IMR-90 (cell line): ENCODE measurements around the gene MRGPRD. TPM values are rescaled to one million over a fixed set of nuclear protein-coding genes. Genes with fewer than 3 reads are reported as not detected.
A peak's percentile ranks its signal among the peaks of the same experiment; 100 is the strongest.

ENCODE experiments used
- ATAC-seq: fragments of 200-7000 bp; cut with Tn5 transposase; 2 replicates; pipeline ENCODE4 v1.9.1; 2020; ENCODE audit warnings: low read depth, mild to moderate bottlenecking, moderate library complexity
- BruUV-seq: library from RNA; stranded (reverse); fragments of 400-500 nt; replicated peaks from 2 replicates; lab custom pipeline; 2021; lab: Mats Ljungman, UMichigan
- CTCF ChIA-PET: fragments of 300-600 bp; formaldehyde crosslinking; extraction: SDS; loops from one replicate; lab custom pipeline; 2021; ENCODE audit warnings: antibody characterized with exemption; lab: Yijun Ruan, JAX
- POLR2A ChIA-PET: fragments of 300-600 bp; sonication (Branson Sonifier 250); formaldehyde crosslinking; loops from one replicate; lab custom pipeline; 2022; ENCODE audit warnings: antibody characterized with exemption; ENCODE audit not compliant: unreplicated experiment; lab: Charles Lee
- DNase-seq: peaks from one replicate; pipeline ENCODE4 v3.0.0; 2013
- H2AFZ ChIP-seq: replicated peaks from 2 replicates; pipeline ENCODE3; 2013; ENCODE audit warnings: low read length, mild to moderate bottlenecking; ENCODE audit not compliant: poor library complexity
- H2AK5ac ChIP-seq: 2 replicates; pipeline ENCODE4 v1.6.1; 2013; ENCODE audit warnings: low read depth, low read length, inconsistent platforms
- H2AK9ac ChIP-seq: replicated peaks from 2 replicates; pipeline ENCODE3; 2013; ENCODE audit warnings: mild to moderate bottlenecking, low read depth, low read length, moderate library complexity; ENCODE audit not compliant: poor library complexity
- H2BK120ac ChIP-seq: 2 replicates; pipeline ENCODE4 v1.6.1; 2013; ENCODE audit warnings: low read depth, low read length, inconsistent platforms
- H2BK15ac ChIP-seq: 3 replicates; pipeline ENCODE4 v1.6.1; 2013; ENCODE audit warnings: low read depth, low read length, inconsistent platforms
- H2BK20ac ChIP-seq: 2 replicates; pipeline ENCODE4 v1.6.1; 2013; ENCODE audit warnings: low read depth, mild to moderate bottlenecking, inconsistent platforms, low read length, moderate library complexity
- H2BK5ac ChIP-seq: 2 replicates; pipeline ENCODE4 v1.6.1; 2013; ENCODE audit warnings: mild to moderate bottlenecking, low read depth, low read length, inconsistent platforms; ENCODE audit not compliant: poor library complexity, severe bottlenecking
- H3K14ac ChIP-seq: replicated peaks from 2 replicates; pipeline ENCODE4 v1.6.1; 2013; ENCODE audit warnings: low read depth, low read length, inconsistent platforms
- H3K18ac ChIP-seq: 2 replicates; pipeline ENCODE4 v1.6.1; 2013; ENCODE audit warnings: low read depth, low read length, control low read depth
- H3K23ac ChIP-seq: 2 replicates; pipeline ENCODE4 v1.6.1; 2013; ENCODE audit warnings: low read depth, low read length, inconsistent platforms
- H3K27ac ChIP-seq: 2 replicates; pipeline ENCODE4 v1.5.1; 2013; ENCODE audit warnings: mild to moderate bottlenecking, control low read depth, low read length; ENCODE audit not compliant: insufficient read depth
- H3K27me3 ChIP-seq: 2 replicates; pipeline ENCODE4 v1.6.1; 2013; ENCODE audit warnings: low read length; ENCODE audit not compliant: control insufficient read depth, insufficient read depth
- H3K36me3 ChIP-seq: 2 replicates; pipeline ENCODE4 v1.6.1; 2013; ENCODE audit warnings: low read length, mixed read lengths; ENCODE audit not compliant: control insufficient read depth, insufficient read depth
- H3K4ac ChIP-seq: 2 replicates; pipeline ENCODE4 v1.6.1; 2013; ENCODE audit warnings: low read depth, low read length, inconsistent platforms
- H3K4me1 ChIP-seq: 2 replicates; pipeline ENCODE4 v1.6.1; 2013; ENCODE audit warnings: low read length, mixed read lengths; ENCODE audit not compliant: control insufficient read depth, insufficient read depth
- H3K4me2 ChIP-seq: 2 replicates; pipeline ENCODE4 v1.6.1; 2013; ENCODE audit warnings: low read depth, mild to moderate bottlenecking, control low read depth, low read length, moderate library complexity
- H3K4me3 ChIP-seq: 2 replicates; pipeline ENCODE4 v1.5.1; 2013; ENCODE audit warnings: low read depth, mild to moderate bottlenecking, control low read depth, low read length, moderate library complexity; ENCODE audit not compliant: insufficient read depth
- H3K56ac ChIP-seq: 2 replicates; pipeline ENCODE4 v1.6.1; 2013; ENCODE audit warnings: low read length, inconsistent platforms; ENCODE audit not compliant: insufficient read depth; ENCODE audit errors: extremely low read depth
- H3K79me1 ChIP-seq, 2 experiments: 2 replicates each; pipeline ENCODE4 v1.6.1; 2013; ENCODE audit warnings: low read length in 2 of 2, inconsistent platforms in 1 of 2, low read depth in 1 of 2
- H3K9ac ChIP-seq: 2 replicates; pipeline ENCODE4 v1.6.1; 2013; ENCODE audit warnings: low read depth, low read length, control low read depth
- H3K9me1 ChIP-seq: 2 replicates; pipeline ENCODE4 v1.6.1; 2013; ENCODE audit warnings: low read length, inconsistent platforms; ENCODE audit not compliant: insufficient read depth
- H3K9me3 ChIP-seq: 2 replicates; pipeline ENCODE4 v1.6.1; 2013; ENCODE audit warnings: low read length; ENCODE audit not compliant: control insufficient read depth, insufficient read depth
- H4K20me1 ChIP-seq: 2 replicates; pipeline ENCODE4 v1.6.1; 2013; ENCODE audit warnings: low read length, inconsistent platforms; ENCODE audit not compliant: insufficient read depth
- H4K5ac ChIP-seq: 2 replicates; pipeline ENCODE4 v1.6.1; 2013; ENCODE audit warnings: mild to moderate bottlenecking, low read depth, low read length, control low read depth
- H4K8ac ChIP-seq, 2 experiments: 2 replicates each; pipeline ENCODE4 v1.6.1; 2013; ENCODE audit warnings: low read depth in 2 of 2, low read length in 2 of 2, control low read depth in 1 of 2, inconsistent platforms in 1 of 2
- H4K91ac ChIP-seq: 2 replicates; pipeline ENCODE4 v1.6.1; 2013; ENCODE audit warnings: low read depth, low read length, inconsistent platforms; ENCODE audit not compliant: insufficient read depth
- BHLHE40 ChIP-seq: fragments of 150-350 bp; IDR thresholded peaks from 2 replicates; pipeline ENCODE4 v1.6.1; 2016; ENCODE audit warnings: mild to moderate bottlenecking, low read depth, low read length
- CEBPB ChIP-seq: IDR thresholded peaks from 2 replicates; pipeline ENCODE4 v1.6.1; 2012; ENCODE audit warnings: low read depth, low read length, improper control_type of control experiment
- CHD1 ChIP-seq: IDR thresholded peaks from 2 replicates; pipeline ENCODE4 v1.6.1; 2012; ENCODE audit warnings: low read depth, low read length, improper control_type of control experiment
- CTCF ChIP-seq: conservative IDR thresholded peaks from 2 replicates; pipeline ENCODE4 v1.5.1; 2012; ENCODE audit warnings: mild to moderate bottlenecking, low read depth, low read length, improper control_type of control experiment
- FOS ChIP-seq: fragments of 150-350 bp; IDR thresholded peaks from 2 replicates; pipeline ENCODE4 v1.6.1; 2016; ENCODE audit warnings: low read depth, low read length
- MAFK ChIP-seq: IDR thresholded peaks from 2 replicates; pipeline ENCODE4 v1.6.1; 2012; ENCODE audit warnings: low read depth, low read length, improper control_type of control experiment
- MAZ ChIP-seq: IDR thresholded peaks from 2 replicates; pipeline ENCODE4 v1.6.1; 2012; ENCODE audit warnings: low read depth, mild to moderate bottlenecking, low read length, improper control_type of control experiment, moderate library complexity, borderline replicate concordance
- MXI1 ChIP-seq: IDR thresholded peaks from 2 replicates; pipeline ENCODE4 v1.6.1; 2012; ENCODE audit warnings: low read depth, mild to moderate bottlenecking, low read length, moderate library complexity, borderline replicate concordance
- NFE2L2 ChIP-seq: fragments of 150-350 bp; IDR thresholded peaks from 2 replicates; pipeline ENCODE4 v1.6.1; 2016; ENCODE audit warnings: low read depth, mild to moderate bottlenecking, low read length
- POLR2A ChIP-seq: IDR thresholded peaks from 2 replicates; pipeline ENCODE4 v1.6.1; 2012; ENCODE audit warnings: mild to moderate bottlenecking, low read depth, low read length
- RCOR1 ChIP-seq: IDR thresholded peaks from 2 replicates; pipeline ENCODE4 v1.6.1; 2012; ENCODE audit warnings: mild to moderate bottlenecking, low read length, improper control_type of control experiment; ENCODE audit not compliant: insufficient replicate concordance
- RFX5 ChIP-seq: IDR thresholded peaks from 2 replicates; pipeline ENCODE4 v1.8.0; 2012; ENCODE audit warnings: low read depth, mild to moderate bottlenecking, low read length, moderate library complexity
- SMC3 ChIP-seq: fragments of 150-350 bp; IDR thresholded peaks from 2 replicates; pipeline ENCODE4 v1.6.1; 2016; ENCODE audit warnings: low read depth, mild to moderate bottlenecking, antibody characterized with exemption, low read length, moderate library complexity
- USF2 ChIP-seq: fragments of 150-350 bp; IDR thresholded peaks from 2 replicates; pipeline ENCODE4 v1.6.1; 2017; ENCODE audit warnings: mild to moderate bottlenecking, antibody characterized with exemption, low read length, low read depth
- WGBS, 2 experiments: methylation state at CpG; one replicate each; pipeline versions ENCODE4 v1.1.5 to v1.1.7; 2013; ENCODE audit warnings: missing lambda C conversion rate in 2 of 2; ENCODE audit not compliant: insufficient read length in 1 of 2; ENCODE audit errors: extremely low coverage in 2 of 2; 5-methylcytosine and 5-hydroxymethylcytosine counted together
- dilution Hi-C: fragments of 300-500 bp; cut with HindIII; formaldehyde crosslinking; loops from one replicate; pipeline ENCODE4 v1.14.3; 2018; ENCODE audit warnings: low sequenced_read_pairs; ENCODE audit not compliant: unreplicated experiment
- in situ Hi-C: fragments of 300-500 bp; cut with MboI; formaldehyde crosslinking; loops from 3 replicates; pipeline ENCODE4 v1.14.3; 2019; ENCODE audit warnings: low sequenced_read_pairs, inconsistent platforms, mixed read lengths
- intact Hi-C: fragments of 100-400 bp; cut with micrococcal nuclease; formaldehyde crosslinking; loops from 2 replicates; pipeline ENCODE4 v1.10.0; 2022
- polyA plus RNA-seq, 3 experiments: library from polyadenylated mRNA; depleted of rRNA; stranded (reverse); fragments of >200 nt; gene quantifications; 2 replicates each; pipeline ENCODE4 v1.2.3, GENCODE V29; 2012; ENCODE audit warnings: low replicate concordance in 1 of 3
- total RNA-seq: library from RNA; depleted of rRNA; stranded (reverse); fragments of >200 nt; gene quantifications from 2 replicates; pipeline ENCODE4 v1.2.3, GENCODE V29; 2012

MRGPRD gene
- total and polyA plus RNA-seq, 2 of the 4 experiments (the other 2 are of a cell fraction): not detected

- peaks cover 3 to 19% of the 10 kb centered on the region in 2 experiments; a peak in 3 of 4 replicates for H3K79me1 ChIP-seq
- H3K36me3 ChIP-seq: peaks cover 32% of the 10 kb centered on the region
- H3K9me3 ChIP-seq: no peaks in the 10 kb centered on the region
- no TSS peak for BruUV-seq
- H2BK5ac ChIP-seq: peak overlapping the region; percentile 22
- H3K4me3 ChIP-seq: no peak overlapping the region
- H3K27ac ChIP-seq: peak overlapping the region; percentile 53; the same call in 1 of the 2 replicates
- H3K18ac ChIP-seq: peak overlapping the region; percentile 3; the same call in 1 of the 2 replicates
- DNase-seq: peak; percentile 87
- H4K20me1 ChIP-seq: no peaks in the 10 kb centered on the region; the same call in 1 of the 2 replicates
- dilution Hi-C loops (no loop called here), intact Hi-C loops (loop anchor here (5.0 kb wide), 1 partner anchor 99 kb away; the partner anchor contains the start of genes IGHMBP2 and MRPL21), in situ Hi-C loops (no loop called here)
- no peak overlapping the region for H2AFZ ChIP-seq
- peak overlapping the region; percentile 77; the same call in 1 of the 2 replicates for H2AK5ac ChIP-seq
- H2BK120ac ChIP-seq: peak overlapping the region; percentile 54; the same call in 1 of the 2 replicates
- POLR2A ChIA-PET: interaction anchor here (0.5 to 0.9 kb wide), 2 partner anchors 13 to 78 kb away, joined by 5 to 6 read pairs; partner anchors contain the start of gene MRGPRF
- no peak overlapping the region for H2BK15ac ChIP-seq
- no peak overlapping the region for H3K56ac ChIP-seq
- CTCF ChIA-PET: interaction anchor here (1.1 kb wide), 1 partner anchor 12 kb away, joined by 6 read pairs; the partner anchor contains the start of gene MRGPRF
- no peak overlapping the region for H3K23ac ChIP-seq
- H3K4me2 ChIP-seq: no peak overlapping the region; the same call in 1 of the 2 replicates
- H2AK9ac ChIP-seq: peak overlapping the region; percentile 81
- H2BK20ac ChIP-seq: no peak overlapping the region
- no peak overlapping the region; a peak in 1 of 4 replicates for H4K8ac ChIP-seq
- H3K4ac ChIP-seq: peak overlapping the region; percentile 88
- H3K14ac ChIP-seq: peak overlapping the region; percentile 58; the same call in 1 of the 2 replicates
- peaks cover 10% of the 10 kb centered on the region; the same call in 1 of the 2 replicates for H3K9me1 ChIP-seq
- peak overlapping the region; percentile 0; the same call in 1 of the 2 replicates for H4K5ac ChIP-seq
- H4K91ac ChIP-seq: 0 out of 2 replicates have a peak overlapping the region, but pooled peaks have one; percentile 11
- 30% methylated on average over 4 of the region's 8 CpGs; no CpG with 5 or more reads in 1 of the 2 experiments for WGBS, 2 experiments
- H3K27me3 ChIP-seq: no peaks in the 10 kb centered on the region
- ATAC-seq: peak; percentile 73
- H3K9ac ChIP-seq: no peak overlapping the region
- peaks cover 26% of the 10 kb centered on the region for H3K4me1 ChIP-seq
- TF ChIP-seq CHD1: no peak
- TF ChIP-seq FOS: peak; percentile 67; the same call in 1 of the 2 replicates
- TF ChIP-seq NFE2L2: peak; percentile 60; the same call in 1 of the 2 replicates
- TF ChIP-seq RCOR1: no peak
- no peak; the same call in 1 of the 2 replicates for TF ChIP-seq MAZ
- no peak for TF ChIP-seq CEBPB
- TF ChIP-seq POLR2A: no peak
- TF ChIP-seq USF2: no peak
- TF ChIP-seq RFX5: no peak
- peak; percentile 66 for TF ChIP-seq CTCF
- TF ChIP-seq MAFK: no peak
- no peak for TF ChIP-seq BHLHE40
- TF ChIP-seq MXI1: peak; percentile 66; the same call in 1 of the 2 replicates
- TF ChIP-seq SMC3: peak; percentile 55
Measured at GRCh38 chr11:69000831-69001242, 20.1 kb upstream of the MRGPRD start.
